NCI-H2227 (cell line): Measurements from ENCODE around the gene FLVCR1.

Experiments
- DNase-seq: peaks from one replicate; lab custom pipeline; 2025; ENCODE audit not compliant: unreplicated experiment; lab: John Stamatoyannopoulos, UW

The FLVCR1 gene

GRCh38 chr1:212945056-212945455 lies 87.0 kb downstream of the FLVCR1 start:
- DNase-seq: no peak

GRCh38 chr1:212945463-212946160 lies 87.5 kb downstream of the FLVCR1 start:
- DNase-seq: no peak

- no peak for DNase-seq
These were observed 88.8 kb downstream of the FLVCR1 start for GRCh38 chr1:212946872-212947271.
